IPS-11a (cell line): ENCODE results near the gene MEG3.
A peak's percentile ranks its signal among the peaks of the same experiment; 100 is the strongest.

Experiments
- H3K4me3 ChIP-seq: one replicate; pipeline ENCODE4 v1.5.1; 2013; ENCODE audit warnings: low read depth, low read length, control low read depth

The MEG3 gene

GRCh38 chr14:100892496-100893227 lies 66.7 kb downstream of the MEG3 start:
- H3K4me3 ChIP-seq, result no peak overlapping the region

GRCh38 chr14:100893228-100893601 lies 67.3 kb downstream of the MEG3 start:
- H3K4me3 ChIP-seq, result no peak overlapping the region

- H3K4me3 ChIP-seq, result no peak overlapping the region
These were observed 67.8 kb downstream of the MEG3 start for GRCh38 chr14:100893760-100894159.

- H3K4me3 ChIP-seq, result no peak overlapping the region
These were observed 68.5 kb downstream of the MEG3 start for GRCh38 chr14:100894416-100894815.

GRCh38 chr14:100895411-100895810 lies 69.5 kb downstream of the MEG3 start:
- H3K4me3 ChIP-seq, result no peak overlapping the region

GRCh38 chr14:100896369-100897060 lies 70.6 kb downstream of the MEG3 start:
- H3K4me3 ChIP-seq, result no peak overlapping the region

GRCh38 chr14:100898465-100898864 lies 72.5 kb downstream of the MEG3 start:
- no peak overlapping the region for H3K4me3 ChIP-seq

GRCh38 chr14:100898935-100899883 lies 73.3 kb downstream of the MEG3 start:
- H3K4me3 ChIP-seq, result no peak overlapping the region

- peak overlapping the region; percentile 17 for H3K4me3 ChIP-seq
These were observed 74.2 kb downstream of the MEG3 start for GRCh38 chr14:100899884-100900771.

- peak overlapping the region; percentile 17 for H3K4me3 ChIP-seq
These were observed 75.0 kb downstream of the MEG3 start for GRCh38 chr14:100900837-100901390.

- no peak overlapping the region for H3K4me3 ChIP-seq
These were observed 75.7 kb downstream of the MEG3 start for GRCh38 chr14:100901391-100902183.

GRCh38 chr14:100902295-100903133 lies 76.6 kb downstream of the MEG3 start:
- H3K4me3 ChIP-seq, result no peak overlapping the region

GRCh38 chr14:100903134-100903468 lies 77.2 kb downstream of the MEG3 start:
- H3K4me3 ChIP-seq, result no peak overlapping the region

GRCh38 chr14:100903672-100904185 lies 77.8 kb downstream of the MEG3 start, which contains the start of gene RTL1:
Gene RTL1 (minus strand): TSS chr14:100903722. CDS start chr14:100884788, 18,934 bp downstream.
- H3K4me3 ChIP-seq, result peak within 1 kb of the TSS; percentile 30

- peak overlapping the region; percentile 50 for H3K4me3 ChIP-seq
These were observed 78.6 kb downstream of the MEG3 start for GRCh38 chr14:100904307-100905087.

GRCh38 chr14:100905166-100905565 lies 79.2 kb downstream of the MEG3 start:
- peak overlapping the region; percentile 50 for H3K4me3 ChIP-seq

GRCh38 chr14:100906420-100906819 lies 80.5 kb downstream of the MEG3 start:
- H3K4me3 ChIP-seq, result no peak overlapping the region
